ENCODE measurements around the gene ROS1. TPM values are rescaled to one million over a fixed set of nuclear protein-coding genes. Genes with fewer than 3 reads are reported as not detected.

ROS1 gene
- total and polyA plus RNA-seq, 4 donors = under 0.01 TPM; not detected in 3

DNA sequence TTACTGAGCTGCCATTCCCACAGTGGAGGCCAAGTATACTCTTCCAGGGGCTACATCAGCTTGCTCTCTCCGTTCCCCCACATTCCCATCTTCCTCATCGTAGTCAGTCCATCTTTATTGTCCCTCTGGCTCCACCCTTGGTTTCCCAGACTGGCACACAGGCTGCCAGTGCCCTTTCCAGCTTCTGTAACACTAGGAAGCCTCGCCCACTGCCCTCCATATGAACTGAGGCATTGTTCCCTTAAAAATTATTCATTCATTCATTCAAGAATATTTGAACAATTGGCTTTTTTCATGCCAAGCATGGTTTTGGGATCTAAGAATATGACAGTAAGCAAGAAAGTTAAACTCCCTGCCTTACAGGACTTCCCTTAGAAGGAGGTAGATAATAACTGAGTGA lies 14.3 kb downstream of the ROS1 start:
- Histone ChIP-seq H3K4me1 (ENCODE audit: control insufficient read depth in 4 of 4, insufficient read depth in 4 of 4, low read length in 3 of 4) (peaks cover 0 to 1% (median 0%) of the 10 kb centered on the region in 4 donors), H3K27ac (ENCODE audit: low read depth in 1 of 2, low read length in 2 of 2) (no peak overlapping the region), H3K9me3 (ENCODE audit: control insufficient read depth in 4 of 4, low read length in 3 of 4) (no peaks in the 10 kb centered on the region), H3K4me3 (ENCODE audit: low read depth in 1 of 3, low read length in 3 of 3) (no peak overlapping the region), H3K27me3 (ENCODE audit: control insufficient read depth in 4 of 4, insufficient read depth in 4 of 4, low read length in 3 of 4) (no peaks in the 10 kb centered on the region), H3K36me3 (ENCODE audit: control insufficient read depth in 4 of 4, insufficient read depth in 3 of 4, low read depth in 1 of 4, low read length in 3 of 4) (no peaks in the 10 kb centered on the region), H3K9ac (ENCODE audit: low read depth in 1 of 2, low read length in 2 of 2) (no peak overlapping the region)
- DNase-seq (ENCODE audit: low spot score) = no peak
- TF ChIP-seq, protein P1, sequence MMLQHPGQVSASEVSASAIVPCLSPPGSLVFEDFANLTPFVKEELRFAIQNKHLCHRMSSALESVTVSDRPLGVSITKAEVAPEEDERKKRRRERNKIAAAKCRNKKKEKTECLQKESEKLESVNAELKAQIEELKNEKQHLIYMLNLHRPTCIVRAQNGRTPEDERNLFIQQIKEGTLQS (IDR thresholded peaks at IDR 0.05) = no peak
- TF ChIP-seq EGR1 (IDR thresholded peaks at IDR 0.05; ENCODE audit: low read depth in 2 of 2) (no peak), GABPA (IDR thresholded peaks at IDR 0.05 in 1 of 2, conservative IDR thresholded peaks at IDR 0.05 in 1 of 2) (no peak), FOXA1 (IDR thresholded peaks at IDR 0.05) (no peak), FOXA2 (IDR thresholded peaks at IDR 0.05) (no peak), TAF1 (conservative IDR thresholded peaks at IDR 0.05) (no peak), SP1 (IDR thresholded peaks at IDR 0.05) (no peak), JUND (IDR thresholded peaks at IDR 0.05) (no peak), HNF4G (IDR thresholded peaks at IDR 0.05) (no peak), RAD21 (IDR thresholded peaks at IDR 0.05) (no peak), NR2F2 (IDR thresholded peaks at IDR 0.05) (no peak), HNF4A (conservative IDR thresholded peaks at IDR 0.05) (no peak)
- TF ChIP-seq, protein P2, sequence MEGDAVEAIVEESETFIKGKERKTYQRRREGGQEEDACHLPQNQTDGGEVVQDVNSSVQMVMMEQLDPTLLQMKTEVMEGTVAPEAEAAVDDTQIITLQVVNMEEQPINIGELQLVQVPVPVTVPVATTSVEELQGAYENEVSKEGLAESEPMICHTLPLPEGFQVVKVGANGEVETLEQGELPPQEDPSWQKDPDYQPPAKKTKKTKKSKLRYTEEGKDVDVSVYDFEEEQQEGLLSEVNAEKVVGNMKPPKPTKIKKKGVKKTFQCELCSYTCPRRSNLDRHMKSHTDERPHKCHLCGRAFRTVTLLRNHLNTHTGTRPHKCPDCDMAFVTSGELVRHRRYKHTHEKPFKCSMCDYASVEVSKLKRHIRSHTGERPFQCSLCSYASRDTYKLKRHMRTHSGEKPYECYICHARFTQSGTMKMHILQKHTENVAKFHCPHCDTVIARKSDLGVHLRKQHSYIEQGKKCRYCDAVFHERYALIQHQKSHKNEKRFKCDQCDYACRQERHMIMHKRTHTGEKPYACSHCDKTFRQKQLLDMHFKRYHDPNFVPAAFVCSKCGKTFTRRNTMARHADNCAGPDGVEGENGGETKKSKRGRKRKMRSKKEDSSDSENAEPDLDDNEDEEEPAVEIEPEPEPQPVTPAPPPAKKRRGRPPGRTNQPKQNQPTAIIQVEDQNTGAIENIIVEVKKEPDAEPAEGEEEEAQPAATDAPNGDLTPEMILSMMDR (IDR thresholded peaks at IDR 0.05; ENCODE audit: low read depth, low read length, missing input control) = no peak
- TF ChIP-seq, protein P3, sequence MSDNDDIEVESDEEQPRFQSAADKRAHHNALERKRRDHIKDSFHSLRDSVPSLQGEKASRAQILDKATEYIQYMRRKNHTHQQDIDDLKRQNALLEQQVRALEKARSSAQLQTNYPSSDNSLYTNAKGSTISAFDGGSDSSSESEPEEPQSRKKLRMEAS (IDR thresholded peaks at IDR 0.05) = no peak
- TF ChIP-seq, protein P4, sequence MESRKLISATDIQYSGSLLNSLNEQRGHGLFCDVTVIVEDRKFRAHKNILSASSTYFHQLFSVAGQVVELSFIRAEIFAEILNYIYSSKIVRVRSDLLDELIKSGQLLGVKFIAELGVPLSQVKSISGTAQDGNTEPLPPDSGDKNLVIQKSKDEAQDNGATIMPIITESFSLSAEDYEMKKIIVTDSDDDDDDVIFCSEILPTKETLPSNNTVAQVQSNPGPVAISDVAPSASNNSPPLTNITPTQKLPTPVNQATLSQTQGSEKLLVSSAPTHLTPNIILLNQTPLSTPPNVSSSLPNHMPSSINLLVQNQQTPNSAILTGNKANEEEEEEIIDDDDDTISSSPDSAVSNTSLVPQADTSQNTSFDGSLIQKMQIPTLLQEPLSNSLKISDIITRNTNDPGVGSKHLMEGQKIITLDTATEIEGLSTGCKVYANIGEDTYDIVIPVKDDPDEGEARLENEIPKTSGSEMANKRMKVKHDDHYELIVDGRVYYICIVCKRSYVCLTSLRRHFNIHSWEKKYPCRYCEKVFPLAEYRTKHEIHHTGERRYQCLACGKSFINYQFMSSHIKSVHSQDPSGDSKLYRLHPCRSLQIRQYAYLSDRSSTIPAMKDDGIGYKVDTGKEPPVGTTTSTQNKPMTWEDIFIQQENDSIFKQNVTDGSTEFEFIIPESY (IDR thresholded peaks at IDR 0.05) = no peak
- TF ChIP-seq, protein P5, sequence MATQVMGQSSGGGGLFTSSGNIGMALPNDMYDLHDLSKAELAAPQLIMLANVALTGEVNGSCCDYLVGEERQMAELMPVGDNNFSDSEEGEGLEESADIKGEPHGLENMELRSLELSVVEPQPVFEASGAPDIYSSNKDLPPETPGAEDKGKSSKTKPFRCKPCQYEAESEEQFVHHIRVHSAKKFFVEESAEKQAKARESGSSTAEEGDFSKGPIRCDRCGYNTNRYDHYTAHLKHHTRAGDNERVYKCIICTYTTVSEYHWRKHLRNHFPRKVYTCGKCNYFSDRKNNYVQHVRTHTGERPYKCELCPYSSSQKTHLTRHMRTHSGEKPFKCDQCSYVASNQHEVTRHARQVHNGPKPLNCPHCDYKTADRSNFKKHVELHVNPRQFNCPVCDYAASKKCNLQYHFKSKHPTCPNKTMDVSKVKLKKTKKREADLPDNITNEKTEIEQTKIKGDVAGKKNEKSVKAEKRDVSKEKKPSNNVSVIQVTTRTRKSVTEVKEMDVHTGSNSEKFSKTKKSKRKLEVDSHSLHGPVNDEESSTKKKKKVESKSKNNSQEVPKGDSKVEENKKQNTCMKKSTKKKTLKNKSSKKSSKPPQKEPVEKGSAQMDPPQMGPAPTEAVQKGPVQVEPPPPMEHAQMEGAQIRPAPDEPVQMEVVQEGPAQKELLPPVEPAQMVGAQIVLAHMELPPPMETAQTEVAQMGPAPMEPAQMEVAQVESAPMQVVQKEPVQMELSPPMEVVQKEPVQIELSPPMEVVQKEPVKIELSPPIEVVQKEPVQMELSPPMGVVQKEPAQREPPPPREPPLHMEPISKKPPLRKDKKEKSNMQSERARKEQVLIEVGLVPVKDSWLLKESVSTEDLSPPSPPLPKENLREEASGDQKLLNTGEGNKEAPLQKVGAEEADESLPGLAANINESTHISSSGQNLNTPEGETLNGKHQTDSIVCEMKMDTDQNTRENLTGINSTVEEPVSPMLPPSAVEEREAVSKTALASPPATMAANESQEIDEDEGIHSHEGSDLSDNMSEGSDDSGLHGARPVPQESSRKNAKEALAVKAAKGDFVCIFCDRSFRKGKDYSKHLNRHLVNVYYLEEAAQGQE (IDR thresholded peaks at IDR 0.05) = no peak
- WGBS = 78% methylated on average over 3 of the region's 3 CpGs

DNA sequence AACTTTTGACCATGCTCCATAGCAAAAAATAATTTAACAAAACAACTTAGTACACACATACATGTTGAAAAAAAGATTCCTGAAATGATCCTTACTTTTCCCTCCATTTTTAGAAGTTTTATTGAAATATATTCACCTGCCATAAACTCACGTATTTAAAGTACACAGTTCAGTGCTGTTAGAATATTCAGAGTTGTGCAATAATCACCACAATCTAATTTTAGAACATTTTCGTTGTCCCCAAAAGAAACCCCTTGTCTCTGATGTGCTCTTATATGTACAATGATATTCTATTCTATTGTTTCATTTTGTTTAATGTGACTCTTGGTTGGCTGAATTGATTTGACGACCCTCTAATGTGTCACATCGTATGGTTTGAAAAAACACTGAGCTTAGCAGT lies 15.9 kb downstream of the ROS1 start:
- DNase-seq (ENCODE audit: low spot score) = no peak
- no peak overlapping the region for H3K4me3 ChIP-seq (ENCODE audit: low read depth in 1 of 3, low read length in 3 of 3)
- TF ChIP-seq GABPA (IDR thresholded peaks at IDR 0.05 in 1 of 2, conservative IDR thresholded peaks at IDR 0.05 in 1 of 2) (no peak), EGR1 (IDR thresholded peaks at IDR 0.05; ENCODE audit: low read depth in 2 of 2) (no peak), RXRA (IDR thresholded peaks at IDR 0.05) (no peak)
- TF ChIP-seq, protein P2 (IDR thresholded peaks at IDR 0.05; ENCODE audit: low read depth, low read length, missing input control) = no peak
- H3K27ac ChIP-seq (ENCODE audit: low read depth in 1 of 2, low read length in 2 of 2) = no peak overlapping the region
- no peaks in the 10 kb centered on the region for H3K36me3 ChIP-seq (ENCODE audit: control insufficient read depth in 4 of 4, insufficient read depth in 3 of 4, low read depth in 1 of 4, low read length in 3 of 4)
- 51% methylated on average over 4 of the region's 4 CpGs for WGBS
- H3K27me3 ChIP-seq (ENCODE audit: control insufficient read depth in 4 of 4, insufficient read depth in 4 of 4, low read length in 3 of 4) = no peaks in the 10 kb centered on the region
- H3K4me1 ChIP-seq (ENCODE audit: control insufficient read depth in 4 of 4, insufficient read depth in 4 of 4, low read length in 3 of 4) = peaks cover 0 to 1% (median 0%) of the 10 kb centered on the region in 4 donors
- H3K9ac ChIP-seq (ENCODE audit: low read depth in 1 of 2, low read length in 2 of 2) = no peak overlapping the region
- H3K9me3 ChIP-seq (ENCODE audit: control insufficient read depth in 4 of 4, low read length in 3 of 4) = no peaks in the 10 kb centered on the region
